Upper lobe of right lung (tissue), 1 donor: ENCODE results near the gene PHLDB1. TPM values are rescaled to one million over a fixed set of nuclear protein-coding genes. Genes with fewer than 3 reads are reported as not detected.

Experiments
- ATAC-seq: fragments of 200-7000 bp; cut with Tn5 transposase; one replicate; pipeline ENCODE4 v1.9.1; 2020; ENCODE audit warnings: mild to moderate bottlenecking, moderate library complexity
- DNase-seq: peaks from one replicate; pipeline ENCODE4 v3.0.0-alpha.2; 2020
- H3K27ac ChIP-seq: fragments of 200-600 bp; one replicate; pipeline ENCODE4 v1.8.0; 2022
- H3K27me3 ChIP-seq: fragments of 200-600 bp; one replicate; pipeline ENCODE4 v1.8.0; 2022; ENCODE audit warnings: mild to moderate bottlenecking
- H3K36me3 ChIP-seq: fragments of 200-600 bp; one replicate; pipeline ENCODE4 v1.8.0; 2022
- H3K4me1 ChIP-seq: fragments of 200-600 bp; one replicate; pipeline ENCODE4 v1.8.0; 2022
- H3K4me3 ChIP-seq: fragments of 200-600 bp; one replicate; pipeline ENCODE4 v1.8.0; 2022; ENCODE audit warnings: mild to moderate bottlenecking
- H3K9me3 ChIP-seq: fragments of 200-600 bp; one replicate; pipeline ENCODE4 v1.8.0; 2022
- intact Hi-C: fragments of 100-400 bp; cut with DNase I; formaldehyde crosslinking; loops from one replicate; pipeline ENCODE4 v1.11.0; 2022
- total RNA-seq: library from RNA; stranded (reverse); fragmentation: NEBNext Ultra II Directional; extraction: Animal tissue kit (Norgen Biotek cat#: 25700); gene quantifications from one replicate; pipeline ENCODE4 v1.2.1, GENCODE V29; 2021
- TF ChIP-seq, protein P1 (sequence below): fragments of 200-600 bp; IDR thresholded peaks from one replicate; pipeline ENCODE4 v1.8.0; 2022; ENCODE audit warnings: antibody characterized with exemption
- donor health status: DM: no; HTN: yes; CAD: no; lungs with severe emphysema.

The PHLDB1 gene
- total RNA-seq, 1 donor from 2014 or later: 79.6 TPM

DNA sequence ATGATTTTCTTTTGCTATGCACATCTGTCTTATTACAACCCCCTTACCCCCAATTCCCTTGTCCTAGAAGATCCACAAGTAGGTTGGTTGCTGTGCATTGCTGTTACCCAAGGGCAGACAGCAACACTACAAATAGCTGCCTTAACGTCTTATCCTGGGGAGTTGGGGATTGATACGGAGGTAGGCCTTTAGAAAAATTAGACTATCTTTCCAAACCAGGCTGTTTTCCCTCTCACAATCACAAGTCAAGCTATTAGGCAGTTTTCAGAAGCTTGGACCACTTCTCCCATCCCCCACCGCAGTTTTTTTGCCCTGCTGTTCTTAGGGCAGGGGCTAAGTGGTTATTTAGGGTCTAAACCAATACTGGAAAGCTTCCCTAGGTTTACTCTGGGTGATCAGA is 2.8 kb upstream of the PHLDB1 start:
- no peak for DNase-seq
- H3K4me3 ChIP-seq: no peak overlapping the region
- no peaks in the 10 kb centered on the region for H3K27me3 ChIP-seq
- H3K9me3 ChIP-seq: no peaks in the 10 kb centered on the region
- intact Hi-C loops: loop anchor here (10.0 kb wide), 1 partner anchor 50 kb away; no protein-coding TSS in a partner anchor
- TF ChIP-seq, protein P1, sequence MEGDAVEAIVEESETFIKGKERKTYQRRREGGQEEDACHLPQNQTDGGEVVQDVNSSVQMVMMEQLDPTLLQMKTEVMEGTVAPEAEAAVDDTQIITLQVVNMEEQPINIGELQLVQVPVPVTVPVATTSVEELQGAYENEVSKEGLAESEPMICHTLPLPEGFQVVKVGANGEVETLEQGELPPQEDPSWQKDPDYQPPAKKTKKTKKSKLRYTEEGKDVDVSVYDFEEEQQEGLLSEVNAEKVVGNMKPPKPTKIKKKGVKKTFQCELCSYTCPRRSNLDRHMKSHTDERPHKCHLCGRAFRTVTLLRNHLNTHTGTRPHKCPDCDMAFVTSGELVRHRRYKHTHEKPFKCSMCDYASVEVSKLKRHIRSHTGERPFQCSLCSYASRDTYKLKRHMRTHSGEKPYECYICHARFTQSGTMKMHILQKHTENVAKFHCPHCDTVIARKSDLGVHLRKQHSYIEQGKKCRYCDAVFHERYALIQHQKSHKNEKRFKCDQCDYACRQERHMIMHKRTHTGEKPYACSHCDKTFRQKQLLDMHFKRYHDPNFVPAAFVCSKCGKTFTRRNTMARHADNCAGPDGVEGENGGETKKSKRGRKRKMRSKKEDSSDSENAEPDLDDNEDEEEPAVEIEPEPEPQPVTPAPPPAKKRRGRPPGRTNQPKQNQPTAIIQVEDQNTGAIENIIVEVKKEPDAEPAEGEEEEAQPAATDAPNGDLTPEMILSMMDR: no peak
- peaks cover 19% of the 10 kb centered on the region for H3K4me1 ChIP-seq
- ATAC-seq: no peak
- peak overlapping the region; percentile 56 for H3K27ac ChIP-seq
- peaks cover 36% of the 10 kb centered on the region for H3K36me3 ChIP-seq

DNA sequence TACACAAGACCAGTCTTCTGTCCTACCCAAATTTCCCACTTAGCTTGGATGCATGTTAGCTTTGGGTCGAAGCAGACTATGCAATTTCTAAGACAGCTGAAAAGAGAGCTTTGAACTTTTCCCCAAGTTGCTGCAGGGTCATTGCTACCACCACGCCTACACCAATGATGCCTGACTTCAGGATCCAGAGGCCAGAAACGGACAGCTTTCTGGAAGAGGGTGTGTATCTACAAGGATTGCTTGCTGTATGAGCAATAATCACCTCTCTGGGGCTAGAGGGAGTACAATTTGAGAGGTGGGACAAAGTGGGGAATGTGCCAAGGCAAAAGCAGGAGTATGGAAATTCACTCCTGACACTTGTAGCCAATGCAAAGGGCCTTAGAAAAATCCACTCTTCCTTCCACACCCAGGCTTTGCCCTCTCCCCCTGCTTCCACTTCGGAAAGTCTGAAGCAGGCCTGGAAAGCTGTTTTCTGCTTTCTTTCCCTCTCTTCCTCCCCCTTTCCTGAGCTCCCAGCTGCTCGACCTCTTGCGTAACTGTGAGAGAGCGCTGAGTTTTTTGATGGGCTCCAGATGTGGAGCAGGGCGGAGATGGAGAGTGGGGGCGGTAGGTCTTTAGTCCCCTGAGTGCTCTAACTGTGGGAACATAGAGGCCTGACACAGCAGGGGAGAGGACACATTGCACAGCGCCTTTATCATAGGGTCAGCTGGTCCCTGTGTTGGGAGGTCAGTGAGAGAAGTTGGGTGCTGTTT is 2.1 kb upstream of the PHLDB1 start:
- no peaks in the 10 kb centered on the region for H3K9me3 ChIP-seq
- peaks cover 29% of the 10 kb centered on the region for H3K36me3 ChIP-seq
- intact Hi-C loops: loop anchor here (10.0 kb wide), 1 partner anchor 50 kb away; no protein-coding TSS in a partner anchor
- no peaks in the 10 kb centered on the region for H3K27me3 ChIP-seq
- DNase-seq (no peak), ATAC-seq (peak; percentile 6)
- peaks cover 22% of the 10 kb centered on the region for H3K4me1 ChIP-seq
- peak overlapping the region; percentile 56 for H3K27ac ChIP-seq
- H3K4me3 ChIP-seq: no peak overlapping the region
- TF ChIP-seq, protein P1: no peak

- Histone ChIP-seq H3K27me3 (no peaks in the 10 kb centered on the region), H3K4me3 (no peak overlapping the region), H3K36me3 (peaks cover 19% of the 10 kb centered on the region), H3K27ac (peak overlapping the region; percentile 37), H3K9me3 (no peaks in the 10 kb centered on the region), H3K4me1 (peaks cover 28% of the 10 kb centered on the region)
- intact Hi-C loops: loop anchor here (10.0 kb wide), 1 partner anchor 49 kb away; no protein-coding TSS in a partner anchor
- ATAC-seq (no peak), DNase-seq (no peak)
- TF ChIP-seq, protein P1: no peak
Measured at GRCh38 chr11:118606157-118606843, 1.1 kb upstream of the PHLDB1 start.

GRCh38 chr11:118606844-118607228 is 579 bp upstream of the PHLDB1 start:
- Histone ChIP-seq H3K27ac (peak overlapping the region; percentile 24), H3K4me1 (peaks cover 28% of the 10 kb centered on the region), H3K4me3 (no peak overlapping the region), H3K9me3 (no peaks in the 10 kb centered on the region), H3K36me3 (peaks cover 13% of the 10 kb centered on the region), H3K27me3 (no peaks in the 10 kb centered on the region)
- TF ChIP-seq, protein P1: no peak
- no peak for ATAC-seq
- intact Hi-C loops: loop anchor here (10.0 kb wide), 1 partner anchor 48 kb away; no protein-coding TSS in a partner anchor
- no peak for DNase-seq

DNA sequence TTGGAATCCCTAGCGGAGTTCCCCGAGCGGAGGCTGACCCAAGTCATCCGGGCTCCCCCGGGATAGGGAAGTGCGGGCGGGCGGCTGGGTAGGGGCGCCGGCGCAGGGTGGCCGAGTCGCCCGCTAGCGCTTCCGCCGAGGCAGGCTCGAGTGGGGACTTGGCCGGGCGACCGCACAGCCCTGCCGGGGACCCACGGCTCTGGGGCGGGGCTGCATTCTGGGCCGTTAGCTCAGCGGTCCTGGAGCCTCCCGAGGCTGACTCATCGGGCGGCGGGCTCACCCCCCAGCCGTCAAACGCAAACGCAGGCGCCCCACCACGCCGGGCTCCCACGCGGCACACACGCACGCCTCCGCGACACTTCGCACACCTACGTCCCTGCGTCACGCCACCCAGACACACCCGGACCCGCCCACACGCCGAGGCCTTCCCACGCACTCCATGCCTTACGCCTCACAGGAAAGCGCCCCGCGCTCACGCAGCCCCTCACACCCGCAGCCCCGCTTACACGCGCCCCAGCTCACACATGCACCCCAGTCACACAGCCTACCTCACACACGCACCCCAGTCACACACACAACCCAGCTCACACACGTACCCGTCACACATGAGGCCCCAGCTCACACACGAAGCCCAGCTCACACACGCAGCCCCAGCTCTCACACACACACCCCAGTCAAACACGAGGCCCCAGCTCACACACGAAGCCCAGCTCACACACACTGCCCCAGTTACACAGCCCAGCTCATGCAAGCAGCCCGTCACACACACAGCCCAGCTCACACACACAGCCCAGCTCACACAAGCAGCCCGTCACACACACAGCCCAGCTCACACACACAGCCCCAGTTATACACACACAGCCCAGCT is 1.2 kb downstream of the PHLDB1 start:
- H3K4me1 ChIP-seq: peaks cover 36% of the 10 kb centered on the region
- H3K27me3 ChIP-seq: no peaks in the 10 kb centered on the region
- peaks cover 1% of the 10 kb centered on the region for H3K36me3 ChIP-seq
- peak; percentile 85 for DNase-seq
- no peaks in the 10 kb centered on the region for H3K9me3 ChIP-seq
- H3K27ac ChIP-seq: peak overlapping the region; percentile 85
- H3K4me3 ChIP-seq: peak overlapping the region; percentile 68
- intact Hi-C loops: loop anchor here (10.0 kb wide), 1 partner anchor 46 kb away; no protein-coding TSS in a partner anchor
- ATAC-seq: peak; percentile 59
- TF ChIP-seq, protein P1: no peak
